CD4-positive, alpha-beta T cell treated with Interleukin-4 for 4 hours (primary cell): ENCODE results near the gene TFDP2.
A peak's percentile ranks its signal among the peaks of the same experiment; 100 is the strongest.

Experiments used
- DNase-seq: peaks from one replicate; pipeline ENCODE4 v3.0.0-alpha.2; 2020

The TFDP2 gene

DNA sequence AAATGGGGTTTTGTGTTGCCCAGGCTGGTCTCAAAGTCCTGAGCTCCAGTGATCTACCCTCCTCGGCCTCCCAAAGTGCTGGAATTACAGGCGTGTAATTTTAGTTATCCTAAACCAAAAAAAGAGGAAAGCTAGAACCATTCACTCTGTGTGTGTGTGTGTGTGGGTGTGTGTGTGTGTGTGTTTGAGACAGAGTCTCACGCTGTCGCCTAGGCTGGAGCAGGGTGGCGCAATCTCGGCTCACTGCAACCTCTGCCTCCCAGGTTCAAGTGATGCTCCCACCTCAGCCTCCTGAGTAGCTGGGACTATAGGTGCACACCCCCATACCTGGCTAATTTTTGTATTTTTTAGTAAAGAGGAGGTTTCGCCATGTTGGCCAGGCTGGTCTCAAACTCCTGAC lies 84.0 kb downstream of the TFDP2 start:
- DNase-seq, result no peak

GRCh38 chr3:142064454-142064853 lies 84.9 kb downstream of the TFDP2 start:
- DNase-seq, result no peak

GRCh38 chr3:142057331-142057725 lies 92.0 kb downstream of the TFDP2 start:
- no peak for DNase-seq

DNA sequence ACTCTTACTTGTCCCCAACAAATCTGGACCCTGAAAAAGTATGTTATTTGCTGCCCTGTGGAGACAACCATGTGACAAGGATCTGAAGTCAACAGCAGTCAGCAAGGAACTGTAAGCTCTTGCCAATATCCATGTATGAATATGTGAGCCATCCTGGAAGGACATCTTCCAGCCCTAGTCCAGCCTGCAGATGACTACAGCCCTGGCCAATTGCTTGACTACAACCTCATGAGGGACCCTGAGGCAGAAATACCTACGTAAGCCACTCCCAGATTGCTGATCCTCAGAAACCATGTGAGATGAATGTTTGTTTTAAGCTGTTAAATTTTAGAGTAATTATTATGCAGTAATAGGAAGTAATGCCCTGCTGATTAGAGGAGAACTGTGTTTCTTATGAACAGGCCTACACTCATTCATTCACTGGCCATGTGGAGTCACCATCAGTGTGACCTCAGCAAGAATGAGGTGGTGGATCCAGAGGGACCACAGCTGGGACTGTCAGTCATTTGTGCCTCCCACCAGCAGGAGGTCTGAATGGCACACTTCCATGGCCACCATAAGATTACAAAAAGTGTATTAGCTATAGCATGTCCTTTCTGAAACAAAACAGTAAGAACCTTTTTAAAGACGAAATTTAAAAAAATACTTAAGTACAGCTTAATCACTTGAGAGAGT lies 92.6 kb downstream of the TFDP2 start:
- DNase-seq, result no peak

DNA sequence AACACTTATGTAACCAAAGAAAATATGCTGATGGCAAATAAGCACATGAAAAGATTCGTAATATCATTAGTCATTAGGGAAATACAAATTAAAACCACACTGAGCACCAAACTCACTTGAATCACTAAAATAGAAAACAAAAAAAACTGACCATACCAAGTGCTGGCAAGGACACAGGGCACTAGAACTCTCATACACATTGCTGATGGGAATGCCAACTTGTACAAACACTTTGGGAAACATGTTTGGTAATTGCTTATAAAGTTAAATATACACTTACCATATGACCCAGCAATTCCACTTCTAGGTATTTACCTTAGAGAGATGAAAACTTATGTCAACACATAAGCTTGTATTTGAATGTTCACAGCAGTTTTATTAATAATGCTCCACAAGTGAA lies 95.5 kb downstream of the TFDP2 start:
- DNase-seq, result no peak

GRCh38 chr3:142053244-142053643 lies 96.1 kb downstream of the TFDP2 start:
- no peak for DNase-seq

- no peak for DNase-seq
These were observed 98.0 kb downstream of the TFDP2 start for GRCh38 chr3:142051351-142051750.

DNA sequence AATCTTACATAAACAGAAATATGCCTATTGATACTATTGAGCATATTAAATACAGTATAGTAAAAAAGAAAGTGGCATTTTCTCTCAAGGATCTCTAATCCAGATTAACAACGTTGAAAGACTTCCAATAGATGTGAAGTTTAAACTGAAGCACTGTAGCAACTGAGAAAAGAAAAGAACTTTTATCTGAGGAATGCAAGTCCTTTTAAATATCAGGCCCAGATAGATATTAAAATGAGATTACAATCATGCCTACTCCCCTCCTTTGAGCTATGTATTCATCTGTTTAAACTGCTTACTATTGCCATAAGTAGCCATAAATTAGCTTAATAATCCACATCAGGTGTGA lies 102.3 kb downstream of the TFDP2 start:
- DNase-seq, result no peak

DNA sequence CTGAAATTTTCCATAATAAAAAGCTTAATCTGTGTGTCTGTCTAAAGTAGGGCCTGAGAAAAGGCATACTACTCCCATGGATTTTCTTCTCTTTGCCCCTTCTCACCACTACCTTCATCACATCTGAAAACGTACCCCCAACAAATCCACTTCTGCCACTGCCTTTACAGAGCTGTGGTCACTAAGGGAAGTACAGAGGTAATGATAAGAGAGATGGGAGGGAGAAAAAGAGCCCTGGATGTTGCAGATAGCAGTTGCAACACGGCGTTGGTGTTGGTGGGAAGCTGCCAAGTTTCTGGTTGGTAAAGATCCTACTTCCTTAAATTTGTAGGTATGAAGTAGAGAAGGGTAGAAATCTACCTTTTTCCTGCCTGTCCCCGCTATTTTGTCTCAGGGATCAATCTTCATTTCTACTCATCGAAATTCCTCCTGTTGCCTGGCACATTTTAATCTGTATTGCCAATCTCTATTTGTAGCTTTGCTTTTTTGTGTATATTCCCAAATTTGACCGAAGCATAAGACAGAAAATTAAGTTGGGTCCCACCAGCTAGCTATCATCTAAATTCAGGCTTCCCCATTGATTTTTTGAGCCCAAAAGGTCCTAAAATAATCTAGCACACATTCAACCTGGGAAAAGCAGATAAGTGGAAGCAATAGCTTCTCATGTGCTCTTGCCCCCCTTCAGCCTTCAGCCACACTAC lies 102.9 kb downstream of the TFDP2 start:
- no peak for DNase-seq

DNA sequence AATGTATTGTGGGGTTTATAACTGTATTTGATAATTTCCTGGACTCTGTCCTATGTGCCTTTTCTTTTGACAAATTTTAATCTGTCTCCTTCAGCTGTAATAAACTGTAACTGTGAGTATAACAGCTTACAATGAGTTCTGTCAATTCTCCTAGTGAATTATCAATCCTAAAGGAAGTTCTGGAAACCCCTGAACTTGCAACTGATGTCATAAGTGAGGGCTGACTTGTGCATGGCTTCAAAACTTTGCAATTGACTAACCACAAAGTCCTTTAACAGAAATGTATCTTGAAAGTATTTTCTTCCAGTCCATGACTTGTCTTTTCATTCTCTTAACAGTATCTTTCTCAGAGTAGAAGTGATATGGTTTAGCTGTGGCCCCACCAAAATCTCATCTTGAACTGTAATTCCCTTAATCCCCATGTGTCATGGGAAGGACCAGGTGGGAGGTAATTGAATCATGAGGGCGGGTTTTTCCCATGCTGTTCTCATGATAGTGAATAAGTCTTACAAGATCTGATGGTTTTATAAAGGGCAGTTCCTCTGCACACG lies 108.3 kb downstream of the TFDP2 start:
- DNase-seq, result no peak

- no peak for DNase-seq
These were observed 113.9 kb downstream of the TFDP2 start for GRCh38 chr3:142035308-142035922.

- DNase-seq, result no peak
These were observed 116.1 kb downstream of the TFDP2 start for GRCh38 chr3:142033292-142033691.

GRCh38 chr3:142031575-142031974 lies 117.8 kb downstream of the TFDP2 start:
- DNase-seq, result no peak

DNA sequence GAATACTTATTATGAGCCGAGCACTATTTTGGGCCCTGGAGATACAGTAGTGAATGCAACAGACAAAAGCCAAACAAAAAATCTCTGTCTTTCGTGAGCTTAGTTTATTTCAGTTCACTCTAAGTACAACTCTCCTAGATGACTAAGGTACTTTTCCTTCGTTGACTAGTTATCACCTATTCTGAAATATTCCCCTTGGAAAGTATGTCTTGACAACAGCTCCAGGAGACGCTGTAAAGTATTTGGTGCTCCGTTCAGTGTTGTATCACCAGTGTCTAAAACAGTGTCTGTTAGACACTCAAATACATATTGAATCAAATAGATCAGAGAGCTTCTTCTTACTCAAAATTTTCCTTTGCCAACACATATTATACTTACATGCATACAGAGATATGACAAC lies 119.6 kb downstream of the TFDP2 start:
- no peak for DNase-seq

- no peak for DNase-seq
These were observed 120.2 kb downstream of the TFDP2 start for GRCh38 chr3:142029052-142029642.

DNA sequence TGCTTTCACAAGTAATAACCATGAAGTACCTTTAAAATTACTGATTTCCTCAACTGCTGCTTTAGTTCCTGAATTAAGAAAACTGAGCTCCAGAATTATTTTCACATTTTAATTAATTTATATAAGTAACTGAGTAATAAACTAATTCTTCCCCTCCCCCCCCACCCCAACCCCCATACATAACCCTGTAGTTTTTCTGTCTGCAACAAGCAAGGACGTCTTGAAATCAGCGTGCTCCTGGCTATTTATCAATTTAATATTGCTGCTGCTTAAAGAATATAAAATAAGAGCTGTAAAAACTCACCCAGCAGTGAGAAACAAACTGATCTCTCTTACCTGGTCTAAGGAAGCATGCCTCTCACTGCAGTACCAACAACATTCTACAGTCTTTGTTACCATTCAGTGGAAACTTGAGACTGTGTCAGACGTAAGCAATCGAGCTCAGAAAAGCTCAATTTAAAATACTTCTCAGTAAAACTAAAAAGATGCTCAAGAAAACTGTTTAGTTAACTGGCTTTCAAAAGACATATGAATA lies 121.0 kb downstream of the TFDP2 start:
- DNase-seq, result peak; percentile 40

- DNase-seq, result no peak
These were observed 121.6 kb downstream of the TFDP2 start for GRCh38 chr3:142027735-142028134.

GRCh38 chr3:142027300-142027699 lies 122.0 kb downstream of the TFDP2 start:
- no peak for DNase-seq

GRCh38 chr3:142026333-142026732 lies 123.0 kb downstream of the TFDP2 start:
- DNase-seq, result no peak

GRCh38 chr3:142022381-142022780 lies 127.0 kb downstream of the TFDP2 start:
- no peak for DNase-seq

DNA sequence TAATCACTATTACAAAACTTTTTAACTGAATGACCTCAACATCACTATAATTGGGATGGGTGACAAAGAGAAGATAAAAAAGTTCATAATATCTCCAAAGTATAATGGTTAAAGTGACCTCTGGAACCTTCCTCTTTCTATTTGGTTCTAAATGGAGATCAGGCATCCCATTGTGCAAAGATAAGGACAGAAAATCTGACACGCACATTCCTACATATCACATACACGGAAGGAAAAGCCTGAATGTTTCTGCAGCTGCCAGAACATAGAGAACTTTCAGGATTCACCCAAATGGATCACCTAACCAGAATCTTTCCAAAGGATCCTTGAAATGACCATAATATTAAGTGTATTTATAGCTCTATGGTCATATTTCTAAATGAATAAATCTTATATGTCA lies 128.2 kb downstream of the TFDP2 start:
- no peak for DNase-seq

DNA sequence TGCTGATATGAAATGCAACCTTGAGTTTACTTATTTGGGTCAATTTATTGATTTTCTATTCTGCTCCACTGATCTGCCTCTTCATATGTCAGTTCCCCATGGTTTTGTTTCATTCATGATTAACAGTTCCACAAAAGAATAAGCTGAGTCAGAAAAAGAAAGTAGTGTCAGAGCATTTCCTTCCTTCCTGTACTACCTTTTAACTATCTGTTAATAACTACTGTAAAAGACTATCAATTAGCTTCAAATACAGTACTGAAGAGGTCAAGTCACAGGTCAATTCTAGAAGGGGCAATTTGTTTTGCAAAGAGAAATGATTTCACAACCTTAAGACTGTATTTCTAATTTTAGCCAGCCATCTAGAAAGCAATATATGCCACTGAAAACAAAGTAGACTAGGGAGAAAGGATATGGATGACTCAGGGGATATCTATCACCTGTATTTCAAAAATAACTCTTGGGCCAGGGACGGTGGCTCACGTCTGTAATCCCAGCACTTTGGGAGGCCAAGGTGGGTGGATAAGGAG lies 129.5 kb downstream of the TFDP2 start:
- no peak for DNase-seq

- DNase-seq, result no peak
These were observed 135.4 kb downstream of the TFDP2 start for GRCh38 chr3:142013993-142014392.
